Gastroesophageal sphincter (tissue), 4 donors: ENCODE measurements around the gene CCDC146. TPM values are rescaled to one million over a fixed set of nuclear protein-coding genes. Genes with fewer than 3 reads are reported as not detected.
A peak's percentile ranks its signal among the peaks of the same experiment; 100 is the strongest.
"Not testable (repeated sequence)": the region's sequence is repeated elsewhere in the genome, so short reads cannot be mapped to it uniquely, and the experiment has no call there.

Experiments used
- ATAC-seq: fragments of 150-250 bp; one replicate; pipeline ENCODE4 v1.9.1; 2016; ENCODE audit warnings: mild to moderate bottlenecking, moderate library complexity
- H3K27ac ChIP-seq, 4 donors: fragments of 200-600 bp; sonication (generic) in 3 of 4; 1 replicate in 3 of 4; 2 replicates in 1 of 4; pipeline ENCODE4 v1.5.1; 2016 to 2019
- H3K27me3 ChIP-seq: fragments of 200-600 bp; sonication (generic); one replicate; pipeline ENCODE4 v1.5.1; 2019
- H3K36me3 ChIP-seq, 2 donors: fragments of 200-600 bp; sonication (generic); one replicate each; pipeline ENCODE4 v1.5.1; 2019; ENCODE audit warnings: control low read depth in 1 of 2
- H3K4me1 ChIP-seq, 3 donors: fragments of 200-600 bp; sonication (generic); 1 replicate in 2 of 3; 2 replicates in 1 of 3; pipeline ENCODE4 v1.5.1; 2016 to 2019; ENCODE audit warnings: control low read depth in 2 of 3
- H3K4me3 ChIP-seq, 2 donors: fragments of 200-600 bp; sonication (generic); one replicate each; pipeline ENCODE4 v1.5.1; 2019; ENCODE audit warnings: mild to moderate bottlenecking in 1 of 2, moderate library complexity in 1 of 2
- H3K9me3 ChIP-seq, 3 donors: fragments of 200-600 bp; sonication (generic); one replicate each; pipeline ENCODE4 v1.5.1; 2017 to 2019; ENCODE audit warnings: control low read depth in 2 of 3
- EP300 ChIP-seq: sonication (generic); formaldehyde crosslinking; IDR thresholded peaks from one replicate; pipeline ENCODE4 v1.6.1; 2017; ENCODE audit warnings: antibody characterized with exemption, mild to moderate bottlenecking
- POLR2A ChIP-seq, 2 donors: fragments of 450-650 bp; IDR thresholded peaks; one replicate each; pipeline ENCODE4 v1.6.1; 2017; ENCODE audit warnings: antibody characterized with exemption in 2 of 2, mild to moderate bottlenecking in 2 of 2, moderate library complexity in 1 of 2
- POLR2AphosphoS5 ChIP-seq: sonication (generic); formaldehyde crosslinking; IDR thresholded peaks from one replicate; pipeline ENCODE4 v1.6.1; 2017; ENCODE audit warnings: antibody characterized with exemption
- WGBS, 2 donors: methylation state at CpG; one replicate each; pipeline ENCODE4 v1.1.5; 2018; ENCODE audit warnings: low coverage in 1 of 2; 5-methylcytosine and 5-hydroxymethylcytosine counted together
- total RNA-seq, 4 donors: library from RNA; depleted of rRNA; stranded (reverse); fragments of >200 nt; gene quantifications; one replicate each; pipeline ENCODE4 v1.1.0, GENCODE V29; 2016
- TF ChIP-seq, protein P1 (sequence below), 4 experiments: fragments of 200-600 bp in 2 of 4; fragments of 450-650 bp in 2 of 4; sonication (generic) in 1 of 4; IDR thresholded peaks; one replicate each; pipeline ENCODE4 v1.5.1; 2017 to 2019; ENCODE audit warnings: antibody characterized with exemption in 4 of 4, mild to moderate bottlenecking in 2 of 4, moderate library complexity in 2 of 4

The CCDC146 gene
- total RNA-seq, 4 donors from 2014 or later = 8.7 to 29.3 (median 20.1) TPM

DNA sequence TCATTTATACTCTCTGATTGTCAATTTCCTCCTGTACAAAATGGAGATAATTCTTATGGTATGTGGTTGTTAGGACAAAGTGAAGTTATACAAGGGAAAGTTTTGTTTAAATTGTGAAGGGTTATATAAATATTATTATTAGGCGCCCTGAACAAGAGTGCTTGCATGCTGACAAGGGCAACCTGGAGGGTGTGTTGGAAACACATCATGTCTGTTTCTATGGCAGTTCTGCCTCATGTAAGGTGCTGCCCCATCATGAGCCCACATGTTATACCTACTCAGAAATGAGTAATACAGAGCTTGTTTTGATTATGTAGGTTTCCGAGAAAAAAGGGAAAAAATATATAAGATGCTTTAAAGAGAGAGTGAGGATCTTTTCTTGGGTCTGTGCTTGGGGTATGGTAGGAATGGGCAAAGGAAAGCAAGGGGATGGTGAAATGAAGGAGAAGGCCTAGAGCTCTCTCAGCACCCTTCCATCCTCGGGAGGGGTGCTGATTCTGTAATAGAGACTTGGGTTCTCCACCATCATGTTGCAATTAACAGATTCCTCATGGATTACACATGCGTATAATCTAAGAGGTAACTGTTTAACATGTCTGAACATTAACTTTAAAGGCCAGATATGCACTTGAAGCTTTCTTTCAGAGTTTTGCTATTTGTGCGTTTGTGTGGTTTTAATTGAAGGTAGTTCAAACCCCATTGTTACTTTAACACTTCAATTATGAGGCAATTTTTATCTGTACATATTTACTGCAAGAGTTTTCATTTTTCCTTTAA, 33.4 kb downstream of the CCDC146 start:
- not testable (repeated sequence) for H3K4me3 ChIP-seq, ATAC-seq, H3K27me3 ChIP-seq, H3K9me3 ChIP-seq, H3K36me3 ChIP-seq
- H3K4me1 ChIP-seq = peaks cover 0 to 18% (median 3%) of the 10 kb centered on the region in 3 donors
- H3K27ac ChIP-seq = peak overlapping the region in 2 of 4 donors; percentile 54 to 61
- WGBS, 2 donors = 65 to 72% methylated on average over 2 to 4 of the region's 5 CpGs

DNA sequence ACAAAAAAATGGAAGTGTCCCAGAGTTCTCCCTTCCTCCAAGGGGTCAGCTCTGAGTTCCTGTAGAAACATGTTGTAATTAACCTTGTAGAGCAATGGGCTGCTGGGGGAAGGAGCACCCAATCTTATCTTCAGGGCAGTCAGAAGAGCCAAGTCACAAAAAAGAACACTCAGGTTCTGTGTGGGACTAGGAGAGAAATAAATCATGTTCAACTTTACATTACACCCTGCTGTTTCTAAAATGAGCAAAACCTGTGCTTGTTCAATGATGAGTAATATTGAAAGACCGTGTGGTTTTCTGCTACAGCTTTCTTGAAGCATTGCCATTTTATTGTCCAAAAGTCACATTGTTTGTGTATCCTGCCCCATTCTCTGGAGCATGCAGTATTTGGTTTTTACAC, 34.6 kb downstream of the CCDC146 start:
- H3K27me3 ChIP-seq, H3K9me3 ChIP-seq, H3K27ac ChIP-seq, ATAC-seq, H3K4me3 ChIP-seq, H3K36me3 ChIP-seq: not testable (repeated sequence)
- peaks cover 0 to 18% (median 3%) of the 10 kb centered on the region in 3 donors for H3K4me1 ChIP-seq
- WGBS, 2 donors = no CpG with 5 or more reads among the region's 1 CpG

DNA sequence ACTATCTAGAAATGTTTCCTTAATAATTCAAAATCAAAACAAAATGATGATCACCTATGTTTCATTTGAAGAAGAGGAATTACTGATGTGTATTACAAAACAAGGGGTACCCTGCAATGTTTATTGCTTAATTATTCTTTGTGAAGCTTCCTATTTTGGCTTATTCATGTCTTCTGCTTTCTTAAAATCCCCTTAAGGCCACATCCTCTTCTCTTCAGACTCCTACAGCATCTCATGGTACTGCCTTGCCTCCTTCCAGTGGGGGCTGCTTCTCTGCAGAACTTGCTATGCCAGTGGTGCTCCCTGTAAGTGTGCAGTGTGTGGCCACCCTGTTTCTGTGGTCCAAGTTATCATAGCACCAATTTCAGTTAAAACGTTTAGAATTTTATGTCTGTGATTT, 35.0 kb downstream of the CCDC146 start:
- no peaks in the 10 kb centered on the region for H3K36me3 ChIP-seq
- peak overlapping the region in 2 of 4 donors; percentile 46 to 61 for H3K27ac ChIP-seq
- peak; percentile 46 for ATAC-seq
- no peaks in the 10 kb centered on the region for H3K27me3 ChIP-seq
- peaks cover 0 to 15% (median 3%) of the 10 kb centered on the region in 3 donors for H3K4me1 ChIP-seq
- no peaks in the 10 kb centered on the region for H3K9me3 ChIP-seq
- 8% methylated on average over 1 of the region's 1 CpG; no CpG with 5 or more reads in 1 of the 2 donors for WGBS, 2 donors
- no peak for TF ChIP-seq POLR2AphosphoS5
- no peak for TF ChIP-seq POLR2A (IDR thresholded peaks at IDR 0.05)
- no peak for TF ChIP-seq EP300
- TF ChIP-seq, protein P1, sequence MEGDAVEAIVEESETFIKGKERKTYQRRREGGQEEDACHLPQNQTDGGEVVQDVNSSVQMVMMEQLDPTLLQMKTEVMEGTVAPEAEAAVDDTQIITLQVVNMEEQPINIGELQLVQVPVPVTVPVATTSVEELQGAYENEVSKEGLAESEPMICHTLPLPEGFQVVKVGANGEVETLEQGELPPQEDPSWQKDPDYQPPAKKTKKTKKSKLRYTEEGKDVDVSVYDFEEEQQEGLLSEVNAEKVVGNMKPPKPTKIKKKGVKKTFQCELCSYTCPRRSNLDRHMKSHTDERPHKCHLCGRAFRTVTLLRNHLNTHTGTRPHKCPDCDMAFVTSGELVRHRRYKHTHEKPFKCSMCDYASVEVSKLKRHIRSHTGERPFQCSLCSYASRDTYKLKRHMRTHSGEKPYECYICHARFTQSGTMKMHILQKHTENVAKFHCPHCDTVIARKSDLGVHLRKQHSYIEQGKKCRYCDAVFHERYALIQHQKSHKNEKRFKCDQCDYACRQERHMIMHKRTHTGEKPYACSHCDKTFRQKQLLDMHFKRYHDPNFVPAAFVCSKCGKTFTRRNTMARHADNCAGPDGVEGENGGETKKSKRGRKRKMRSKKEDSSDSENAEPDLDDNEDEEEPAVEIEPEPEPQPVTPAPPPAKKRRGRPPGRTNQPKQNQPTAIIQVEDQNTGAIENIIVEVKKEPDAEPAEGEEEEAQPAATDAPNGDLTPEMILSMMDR (IDR thresholded peaks at IDR 0.05) = no peak
- no peak overlapping the region for H3K4me3 ChIP-seq

DNA sequence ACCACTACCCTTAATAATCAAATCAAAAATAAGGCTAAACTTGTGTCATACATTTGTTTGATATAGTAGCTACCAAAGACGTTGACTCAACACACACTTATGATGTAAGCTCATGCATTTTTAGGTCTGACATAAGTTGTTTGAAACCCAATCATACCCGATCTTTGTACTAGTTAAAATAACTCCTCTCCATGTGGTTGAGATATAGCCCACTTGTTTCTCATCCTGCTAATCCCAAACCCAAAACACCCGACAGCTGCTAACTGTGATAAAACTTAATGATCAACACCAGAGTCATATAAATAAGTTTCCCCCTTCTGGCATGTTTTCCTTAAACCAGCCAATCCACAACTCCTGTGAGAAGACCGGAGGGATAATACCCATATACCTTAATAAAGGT, 48.7 kb downstream of the CCDC146 start:
- not testable (repeated sequence) for H3K27me3 ChIP-seq, H3K27ac ChIP-seq, ATAC-seq, H3K9me3 ChIP-seq, H3K36me3 ChIP-seq, H3K4me3 ChIP-seq
- WGBS, 2 donors = 68 to 87% methylated on average over 4 of the region's 4 CpGs
- H3K4me1 ChIP-seq = peaks cover 0 to 13% (median 0%) of the 10 kb centered on the region in 3 donors

DNA sequence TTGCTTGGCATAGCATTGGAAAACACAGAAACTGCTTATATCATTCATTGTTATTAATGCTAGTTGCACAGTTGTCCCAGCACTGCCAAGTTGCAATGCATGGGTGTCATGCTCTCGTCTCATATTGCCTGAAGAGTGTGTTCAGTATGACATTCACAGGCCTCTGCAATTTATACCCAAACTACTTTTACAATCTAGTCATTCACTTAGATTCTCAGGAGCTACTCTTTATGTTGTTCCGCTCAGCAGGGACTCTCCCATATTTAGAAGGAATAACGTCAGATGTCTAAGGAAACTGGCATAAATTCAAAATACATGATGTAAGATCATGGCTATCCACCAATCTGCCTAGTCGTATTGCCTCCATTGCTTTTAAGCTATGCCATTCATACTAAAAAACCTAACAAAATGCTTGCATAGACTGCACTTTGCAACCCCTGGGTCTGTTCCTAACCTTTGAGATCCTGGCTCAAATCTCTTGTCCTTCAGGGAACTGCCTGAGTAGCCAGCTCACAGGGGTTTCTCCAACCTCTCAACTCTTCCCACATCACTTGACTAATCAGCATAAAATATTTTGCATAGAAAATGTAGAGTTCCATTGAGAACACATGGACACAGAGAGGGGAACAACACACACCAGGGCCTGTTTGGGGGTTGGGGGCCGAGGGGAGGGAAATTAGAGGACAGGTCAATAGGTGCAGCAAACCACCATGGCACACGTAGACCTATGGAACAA, 50.2 kb downstream of the CCDC146 start:
- H3K4me3 ChIP-seq = not testable (repeated sequence)

DNA sequence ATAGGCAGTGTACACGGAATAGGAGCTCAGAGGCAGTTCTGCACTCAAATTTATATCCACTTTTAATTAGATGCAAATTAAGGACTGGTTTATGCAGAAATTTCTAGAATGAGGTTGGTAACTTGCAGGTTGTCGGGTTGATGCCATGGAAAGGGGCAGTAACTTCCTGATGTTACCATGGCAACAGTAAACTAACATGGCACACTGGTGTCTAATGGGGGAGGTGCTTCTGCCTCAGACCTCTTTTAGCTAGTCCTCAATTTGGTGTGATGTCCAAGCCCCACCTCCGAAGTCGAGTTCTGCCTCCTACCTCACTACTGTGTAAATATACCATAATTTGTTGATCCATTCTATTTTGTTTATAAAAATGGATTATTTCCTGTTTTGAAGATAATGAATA, 52.0 kb downstream of the CCDC146 start:
- H3K27ac ChIP-seq = peak overlapping the region in 2 of 4 donors; percentile 41 to 66
- H3K4me1 ChIP-seq = peaks cover 0 to 20% (median 0%) of the 10 kb centered on the region in 3 donors
- not testable (repeated sequence) for H3K36me3 ChIP-seq

More for the DNA sequence above, 50.2 kb downstream of the CCDC146 start:
- H3K4me1 ChIP-seq = peaks cover 0 to 14% (median 0%) of the 10 kb centered on the region in 3 donors
- WGBS, 2 donors = 58 to 65% methylated on average over 2 to 6 of the region's 6 CpGs
- not testable (repeated sequence) for H3K9me3 ChIP-seq, H3K27me3 ChIP-seq, ATAC-seq, H3K36me3 ChIP-seq, H3K27ac ChIP-seq

DNA sequence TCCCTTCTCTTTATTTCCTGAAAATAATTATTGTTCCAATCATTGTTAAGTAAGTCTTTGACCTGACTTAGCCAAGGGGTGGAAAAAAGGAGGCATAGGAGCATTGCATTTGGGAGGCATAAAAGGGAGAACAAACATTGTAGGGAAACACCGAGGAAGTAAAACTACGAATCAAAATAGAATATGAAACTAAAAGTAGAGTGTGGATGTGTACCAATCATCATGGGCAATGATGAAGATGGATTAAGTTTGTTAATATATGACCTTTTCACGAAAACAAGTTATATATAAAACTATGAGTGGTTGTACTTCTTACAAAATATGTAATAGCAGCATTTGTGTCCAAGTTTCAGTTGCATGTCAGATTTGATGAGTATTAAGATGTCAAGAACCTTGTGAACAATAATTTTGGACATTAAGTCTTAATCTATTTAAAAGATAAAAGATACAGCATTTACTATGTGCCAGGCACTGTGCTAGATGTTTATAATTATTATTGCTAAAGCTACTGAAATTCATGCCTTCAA, 52.9 kb downstream of the CCDC146 start:
- not testable (repeated sequence) for ATAC-seq, H3K27me3 ChIP-seq, H3K9me3 ChIP-seq, H3K4me3 ChIP-seq, H3K36me3 ChIP-seq
- H3K27ac ChIP-seq = peak overlapping the region; percentile 33 to 73 (median 50)
- peaks cover 0 to 20% (median 0%) of the 10 kb centered on the region in 3 donors for H3K4me1 ChIP-seq
- WGBS, 2 donors = 11 to 29% methylated on average over 1 to 2 of the region's 3 CpGs

More for the DNA sequence above, 52.0 kb downstream of the CCDC146 start:
- not testable (repeated sequence) for ATAC-seq, H3K4me3 ChIP-seq, H3K27me3 ChIP-seq, H3K9me3 ChIP-seq
- no CpG with 5 or more reads among the region's 4 CpGs for WGBS, 2 donors
